ENCODE measurements around the gene ZNF414. TPM values are rescaled to one million over a fixed set of nuclear protein-coding genes. Genes with fewer than 3 reads are reported as not detected.

The ZNF414 gene
- total RNA-seq, 6 experiments from 2014 or later = 9.5 to 17.4 (median 11.9) TPM

- Histone ChIP-seq H3K4me3 (no peak overlapping the region), H3K9me3 (no peaks in the 10 kb centered on the region), H3K4me1 (no peaks in the 10 kb centered on the region), H3K36me3 (peaks cover 6 to 48% (median 33%) of the 10 kb centered on the region in 4 donors), H3K27ac (no peak overlapping the region), H3K27me3 (no peaks in the 10 kb centered on the region)
- DNase-seq = peak in 1 of 3 donors; percentile 42
- intact Hi-C loops (cut with DNase I) = no loop called here
- 63% methylated on average over 5 of the region's 25 CpGs for WGBS (ENCODE audit: insufficient coverage, low coverage, low lambda C conversion rate, missing lambda C conversion rate)
- TF ChIP-seq CTCF (IDR thresholded peaks at IDR 0.05) = no peak
- TF ChIP-seq POLR2A (IDR thresholded peaks at IDR 0.05) = no peak
- peak in 1 of 4 donors; percentile 4 for ATAC-seq
These were observed 24.2 kb downstream of the ZNF414 start for GRCh38 chr19:8489561-8490394.

GRCh38 chr19:8488365-8488764, 25.6 kb downstream of the ZNF414 start:
- DNase-seq (no peak), ATAC-seq (no peak)
- peaks cover 6 to 59% (median 40%) of the 10 kb centered on the region in 4 donors for H3K36me3 ChIP-seq
- no peaks in the 10 kb centered on the region for H3K27me3 ChIP-seq
- intact Hi-C loops (cut with DNase I) = no loop called here
- WGBS (ENCODE audit: insufficient coverage, low coverage, low lambda C conversion rate, missing lambda C conversion rate) = 76% methylated on average over 15 of the region's 15 CpGs
- no peak overlapping the region for H3K4me3 ChIP-seq
- TF ChIP-seq CTCF (IDR thresholded peaks at IDR 0.05) (no peak), POLR2A (IDR thresholded peaks at IDR 0.05) (no peak)
- no peaks in the 10 kb centered on the region for H3K9me3 ChIP-seq
- H3K4me1 ChIP-seq = no peaks in the 10 kb centered on the region
- no peak overlapping the region for H3K27ac ChIP-seq

- no peak for DNase-seq
- Histone ChIP-seq H3K27me3 (no peaks in the 10 kb centered on the region), H3K27ac (peak overlapping the region in 2 of 3 donors; percentile 3 to 16), H3K36me3 (peaks cover 6 to 67% (median 42%) of the 10 kb centered on the region in 4 donors), H3K4me3 (no peak overlapping the region), H3K9me3 (no peaks in the 10 kb centered on the region), H3K4me1 (no peaks in the 10 kb centered on the region)
- intact Hi-C loops (cut with DNase I) = no loop called here
- peak; percentile 32 to 59 (median 38) for ATAC-seq
- no peak for TF ChIP-seq CTCF (IDR thresholded peaks at IDR 0.05)
- no peak for TF ChIP-seq POLR2A (IDR thresholded peaks at IDR 0.05)
- WGBS (ENCODE audit: insufficient coverage, low coverage, low lambda C conversion rate, missing lambda C conversion rate) = 55% methylated on average over 6 of the region's 13 CpGs
These were observed 26.7 kb downstream of the ZNF414 start for GRCh38 chr19:8487137-8487851.

GRCh38 chr19:8486661-8487136, 27.3 kb downstream of the ZNF414 start:
- no peak for DNase-seq
- no peak for ATAC-seq
- WGBS (ENCODE audit: insufficient coverage, low coverage, low lambda C conversion rate, missing lambda C conversion rate) = 86% methylated on average over 10 of the region's 16 CpGs
- H3K4me1 ChIP-seq = no peaks in the 10 kb centered on the region
- H3K9me3 ChIP-seq = no peaks in the 10 kb centered on the region
- TF ChIP-seq POLR2A (IDR thresholded peaks at IDR 0.05) (no peak), CTCF (IDR thresholded peaks at IDR 0.05) (no peak)
- no peaks in the 10 kb centered on the region for H3K27me3 ChIP-seq
- intact Hi-C loops (cut with DNase I) = no loop called here
- H3K27ac ChIP-seq = peak overlapping the region in 1 of 3 donors; percentile 16
- peaks cover 6 to 67% (median 42%) of the 10 kb centered on the region in 4 donors for H3K36me3 ChIP-seq
- H3K4me3 ChIP-seq = no peak overlapping the region
